ENCODE results near the gene SLX4IP.

Gene SLX4IP

GRCh38 chr20:10648651-10649050, 213.5 kb downstream of the SLX4IP start:
- no peak for DNase-seq (ENCODE audit: low read depth in 2 of 2)

GRCh38 chr20:10649080-10649796, 214.1 kb downstream of the SLX4IP start:
- DNase-seq (ENCODE audit: low read depth in 2 of 2) = no peak

DNA sequence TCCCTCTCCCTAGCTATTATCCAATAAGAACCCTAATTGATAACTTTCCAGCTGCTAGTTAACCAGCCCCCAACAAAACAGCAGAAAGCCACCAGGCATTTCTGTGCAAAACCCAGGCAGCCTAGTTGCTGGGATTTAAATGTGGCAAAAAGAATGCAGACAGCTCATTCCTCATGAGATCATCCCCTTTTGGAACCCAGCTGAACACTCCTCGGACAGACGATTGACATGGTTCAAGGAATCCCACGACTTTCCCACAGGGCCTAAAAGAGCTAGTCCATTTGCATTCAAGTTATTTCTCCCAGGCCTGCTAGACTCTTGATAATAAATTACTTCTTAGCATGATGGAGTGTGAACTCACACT, 214.7 kb downstream of the SLX4IP start:
- no peak for DNase-seq (ENCODE audit: low read depth in 2 of 2)

- DNase-seq (ENCODE audit: low read depth in 2 of 2) = no peak
Observed at GRCh38 chr20:10651227-10651990, 216.3 kb downstream of the SLX4IP start.

DNA sequence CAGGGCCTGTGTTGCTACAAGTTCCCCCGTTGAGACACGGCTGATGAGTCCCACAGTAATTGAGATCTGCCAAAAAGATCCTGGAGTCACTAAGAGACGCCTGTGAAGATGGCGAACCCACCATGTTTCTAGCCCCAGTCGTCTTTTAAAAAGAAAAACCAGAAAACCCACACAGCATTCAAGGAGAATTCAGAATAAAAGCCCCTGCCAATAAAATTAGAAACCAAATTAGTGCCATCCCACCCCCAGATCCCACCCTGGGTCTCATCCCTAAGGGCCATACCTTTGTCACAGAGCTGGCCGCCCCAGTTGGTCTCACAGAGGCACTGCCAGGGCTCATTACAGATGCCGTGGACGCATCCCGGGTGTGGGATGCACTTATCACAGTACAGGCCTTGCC, 217.1 kb downstream of the SLX4IP start:
- no peak for DNase-seq (ENCODE audit: low read depth in 2 of 2)

DNA sequence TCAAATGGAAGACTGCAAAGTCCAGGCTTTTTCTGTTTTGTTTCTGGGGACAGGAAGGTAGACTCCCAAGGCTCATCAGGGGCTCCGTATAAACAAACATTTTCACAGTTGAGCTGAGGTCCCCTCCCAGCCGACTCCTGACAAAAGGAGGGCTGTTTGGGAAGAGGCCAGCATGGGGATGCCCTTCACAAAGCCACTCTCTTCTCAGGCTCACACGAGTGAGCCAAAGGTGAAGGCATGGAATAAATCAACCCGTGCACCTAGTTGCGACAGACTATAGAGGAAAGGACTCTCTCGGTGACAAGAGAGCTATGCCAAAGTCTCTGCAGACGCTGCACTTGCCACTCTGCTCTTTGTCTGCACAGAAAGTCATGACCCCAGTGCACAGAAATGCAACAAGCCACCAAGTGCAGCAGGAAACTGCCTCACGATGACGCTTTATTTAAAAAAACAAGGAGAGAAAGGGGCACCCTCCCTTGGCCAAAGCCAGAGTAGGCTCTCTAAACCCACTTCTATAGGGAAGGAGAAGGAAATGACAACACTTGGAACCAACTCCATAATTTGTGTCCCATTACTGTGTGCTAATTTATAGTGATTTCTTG, 217.7 kb downstream of the SLX4IP start:
- no peak for DNase-seq (ENCODE audit: low read depth in 2 of 2)

- no peak for DNase-seq (ENCODE audit: low read depth in 2 of 2)
Observed at GRCh38 chr20:10653599-10654249, 218.6 kb downstream of the SLX4IP start.

GRCh38 chr20:10654250-10654610, 219.1 kb downstream of the SLX4IP start:
- no peak for DNase-seq (ENCODE audit: low read depth in 2 of 2)

GRCh38 chr20:10654630-10655029, 219.5 kb downstream of the SLX4IP start:
- no peak for DNase-seq (ENCODE audit: low read depth in 2 of 2)

DNA sequence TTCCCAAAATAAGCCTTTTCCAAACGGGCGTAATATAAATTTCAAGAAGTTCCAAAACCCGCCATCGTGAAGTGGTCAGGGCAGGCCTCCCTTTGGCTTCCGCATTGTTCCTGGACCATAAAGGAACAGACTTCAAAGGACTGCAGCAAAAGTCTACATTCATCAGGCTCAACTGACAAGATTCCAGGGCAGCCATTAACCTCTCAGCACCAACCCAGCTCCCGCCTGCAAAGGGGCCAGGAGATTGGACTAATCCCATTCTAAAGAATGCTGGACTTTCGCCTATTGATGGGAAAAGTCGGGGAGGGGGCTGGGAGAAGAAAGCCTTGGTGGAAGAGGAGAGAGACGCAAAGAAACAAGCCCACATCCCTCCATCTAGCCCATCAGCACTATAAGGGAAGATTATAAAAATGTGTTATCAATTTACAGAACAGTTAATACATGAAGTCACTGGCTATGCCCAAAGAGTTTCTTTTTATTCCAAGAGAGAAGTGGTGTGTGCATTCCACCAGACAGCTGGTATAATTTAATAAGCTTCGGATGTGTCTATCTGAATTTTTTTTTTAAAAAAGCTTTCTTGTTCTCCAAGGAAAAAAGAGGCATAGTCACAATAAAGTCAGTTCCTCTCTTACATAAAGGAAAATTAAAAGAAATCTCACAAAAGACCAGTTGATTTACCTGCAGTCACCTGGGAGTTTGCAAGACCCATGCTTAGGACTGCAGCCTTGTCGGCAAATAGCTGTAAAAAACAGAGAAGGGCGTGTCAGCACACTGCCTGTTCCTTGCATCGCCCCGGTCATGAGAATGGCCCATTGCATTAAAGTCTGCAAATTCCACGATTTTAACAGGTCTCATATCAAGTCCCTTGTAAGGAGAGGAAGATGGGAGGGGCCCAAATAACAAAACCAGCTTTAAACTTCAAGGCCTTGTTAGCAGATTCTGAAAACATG, 220.9 kb downstream of the SLX4IP start:
- DNase-seq (ENCODE audit: low read depth in 2 of 2) = no peak

- no peak for DNase-seq (ENCODE audit: low read depth in 2 of 2)
Observed at GRCh38 chr20:10657453-10657852, 222.3 kb downstream of the SLX4IP start.

DNA sequence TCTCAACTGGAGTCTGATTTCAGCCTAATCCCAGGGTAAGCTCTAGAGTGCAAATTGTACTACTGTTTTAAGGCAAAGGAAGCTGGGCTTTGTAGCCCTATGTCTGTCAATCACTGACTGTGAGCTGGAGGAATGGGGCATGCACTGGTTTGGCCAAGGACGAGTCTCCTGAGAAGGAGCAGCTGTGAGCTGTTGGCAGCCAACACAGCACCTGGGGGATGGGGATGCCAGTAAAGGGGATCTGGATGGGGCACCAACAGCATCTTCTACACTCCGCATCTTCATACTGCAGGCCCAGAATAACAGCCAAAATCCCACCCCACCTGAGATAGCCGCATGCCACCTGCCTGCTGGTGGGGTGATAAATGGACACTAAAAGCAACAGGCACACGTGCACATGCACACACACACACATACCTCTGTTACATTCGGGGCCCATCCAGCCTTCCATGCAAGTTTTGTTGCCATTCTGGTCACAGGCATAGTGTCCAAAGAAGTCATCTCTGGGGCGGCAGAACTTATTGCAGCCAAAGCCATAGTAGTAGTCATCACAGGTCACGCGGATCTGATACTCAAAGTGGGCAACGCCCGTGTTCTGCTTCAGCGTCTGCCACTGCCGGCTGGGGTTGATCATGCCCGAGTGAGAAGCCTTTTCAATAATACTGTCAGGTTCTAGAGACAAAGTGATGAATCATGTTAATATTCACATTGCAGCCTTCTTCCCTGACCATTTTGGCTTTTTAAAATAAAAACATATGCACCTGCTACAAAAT, 223.1 kb downstream of the SLX4IP start:
- no peak for DNase-seq (ENCODE audit: low read depth in 2 of 2)

GRCh38 chr20:10658876-10659632, 223.9 kb downstream of the SLX4IP start:
- no peak for DNase-seq (ENCODE audit: low read depth in 2 of 2)

- DNase-seq (ENCODE audit: low read depth in 2 of 2) = no peak
Observed at GRCh38 chr20:10659651-10660601, 224.8 kb downstream of the SLX4IP start.

DNA sequence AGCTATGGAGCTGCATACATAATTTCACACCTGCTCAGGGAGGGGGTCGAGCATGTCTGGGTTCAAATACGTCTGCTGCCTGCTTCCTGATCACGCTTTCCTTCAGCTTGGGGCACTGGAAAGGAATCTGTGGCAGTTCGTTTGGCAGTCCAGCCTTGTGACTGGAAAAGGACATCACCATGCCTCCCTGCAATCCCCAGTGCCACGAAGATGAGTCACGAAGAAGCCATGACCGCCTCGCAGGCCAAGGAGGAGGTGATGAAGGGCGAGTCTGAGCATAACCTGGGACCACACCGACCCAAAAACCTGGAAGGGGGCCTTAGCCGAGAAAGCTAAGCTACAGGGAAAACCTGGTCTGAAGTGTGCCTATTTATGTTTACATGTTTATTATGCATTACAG, 225.6 kb downstream of the SLX4IP start:
- DNase-seq (ENCODE audit: low read depth in 2 of 2) = no peak

GRCh38 chr20:10661261-10661660, 226.2 kb downstream of the SLX4IP start:
- DNase-seq (ENCODE audit: low read depth in 2 of 2) = no peak

DNA sequence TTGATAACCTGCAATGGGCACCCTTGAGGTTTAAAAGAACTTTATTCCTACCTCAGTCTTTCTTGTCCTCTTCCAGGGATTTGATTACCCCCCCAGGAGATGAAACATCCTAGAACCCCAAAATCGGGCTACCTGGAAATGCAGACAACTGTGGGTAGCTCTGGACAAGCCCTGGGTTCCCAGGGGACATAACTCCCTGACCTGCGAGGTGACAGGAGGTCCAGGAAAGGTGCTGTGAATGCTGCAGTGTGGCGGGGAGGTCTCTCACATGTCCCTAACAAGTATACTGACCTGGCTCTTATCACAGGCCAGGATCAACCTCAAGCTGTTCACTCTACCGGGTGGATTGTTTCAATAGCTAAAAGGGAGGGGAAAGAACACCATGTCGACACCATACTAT, 227.0 kb downstream of the SLX4IP start:
- no peak for DNase-seq (ENCODE audit: low read depth in 2 of 2)

- no peak for DNase-seq (ENCODE audit: low read depth in 2 of 2)
Observed at GRCh38 chr20:10662661-10663458, 227.8 kb downstream of the SLX4IP start.

Data from stimulated activated CD8-positive, alpha-beta memory T cell treated with anti-CD3 and anti-CD28 coated beads, Interleukin-2, amount 100 ng/mL, for 1 hour (primary cell).